H1 (cell line): Measurements from ENCODE around the gene MGMT. TPM values are rescaled to one million over a fixed set of nuclear protein-coding genes. Genes with fewer than 3 reads are reported as not detected.
A peak's percentile ranks its signal among the peaks of the same experiment; 100 is the strongest.

Experiments
- CTCF ChIA-PET: fragments of 300-600 bp; sonication (Branson Sonifier 250); formaldehyde crosslinking; loops from one replicate; lab custom pipeline; 2021; ENCODE audit not compliant: partially characterized antibody; lab: Charles Lee
- POLR2A ChIA-PET: fragments of 300-600 bp; sonication (Branson Sonifier 250); formaldehyde crosslinking; loops from one replicate; lab custom pipeline; 2021; ENCODE audit warnings: inconsistent platforms; ENCODE audit not compliant: partially characterized antibody; lab: Charles Lee
- DNase-seq, 2 experiments: peaks; one replicate each; pipeline versions ENCODE4 v3.0.0 to v3.0.0-alpha.2; 2010 to 2022; ENCODE audit warnings: low spot score in 2 of 2, low read depth in 1 of 2, mixed read lengths in 1 of 2
- FAIRE-seq: peaks from 2 replicates; lab custom pipeline; 2011; peaks lifted over from hg19 to GRCh38; lab: Jason Lieb, UNC
- H2AFZ ChIP-seq: 2 replicates; pipeline ENCODE4 v1.8.1; 2012; ENCODE audit warnings: low read length, inconsistent platforms
- H2AK5ac ChIP-seq: 2 replicates; pipeline ENCODE4 v1.6.1; 2013; ENCODE audit warnings: low read depth, low read length
- H2BK120ac ChIP-seq: replicated peaks from 2 replicates; pipeline ENCODE3; 2013; ENCODE audit warnings: low read depth, low read length, inconsistent platforms
- H2BK12ac ChIP-seq: 2 replicates; pipeline ENCODE4 v1.6.1; 2013; ENCODE audit warnings: low read depth, low read length
- H2BK15ac ChIP-seq: 2 replicates; pipeline ENCODE4 v1.6.1; 2013; ENCODE audit warnings: low read length
- H2BK20ac ChIP-seq: 2 replicates; pipeline ENCODE4 v1.6.1; 2013; ENCODE audit warnings: low read length
- H2BK5ac ChIP-seq: 2 replicates; pipeline ENCODE4 v1.6.1; 2013; ENCODE audit warnings: low read depth, low read length
- H3K14ac ChIP-seq: 2 replicates; pipeline ENCODE4 v1.6.1; 2013; ENCODE audit warnings: inconsistent platforms; ENCODE audit not compliant: insufficient read length
- H3K18ac ChIP-seq: 2 replicates; pipeline ENCODE4 v1.6.1; 2013; ENCODE audit warnings: low read length; ENCODE audit errors: extremely low read depth
- H3K23ac ChIP-seq: 2 replicates; pipeline ENCODE4 v1.6.1; 2013; ENCODE audit warnings: inconsistent platforms; ENCODE audit not compliant: insufficient read length
- H3K23me2 ChIP-seq: 2 replicates; pipeline ENCODE4 v1.6.1; 2013; ENCODE audit warnings: low read depth, low read length
- H3K27ac ChIP-seq: 2 replicates; pipeline ENCODE4 v1.6.1; 2011; ENCODE audit warnings: low read depth, low read length, inconsistent platforms
- H3K27me3 ChIP-seq, 4 experiments: replicated peaks in 1 of 4; 1 replicate in 1 of 4; 2 replicates in 3 of 4; pipeline versions ENCODE4 v1.6.1 to v1.8.1; 2011 to 2013; ENCODE audit warnings: low read length in 3 of 4, mild to moderate bottlenecking in 3 of 4, inconsistent platforms in 2 of 4, mixed read lengths in 2 of 4, moderate library complexity in 1 of 4; ENCODE audit not compliant: control insufficient read depth in 3 of 4, insufficient read depth in 3 of 4; ENCODE audit errors: extremely low read depth in 1 of 4
- H3K36me3 ChIP-seq, 4 experiments: 2 replicates each; pipeline versions ENCODE4 v1.6.1 to v1.8.1; 2011 to 2013; ENCODE audit warnings: mild to moderate bottlenecking in 4 of 4, low read length in 3 of 4, moderate library complexity in 2 of 4, control low read depth in 1 of 4, inconsistent platforms in 1 of 4; ENCODE audit not compliant: insufficient read depth in 4 of 4, control insufficient read depth in 2 of 4
- H3K4ac ChIP-seq: replicated peaks from 2 replicates; pipeline ENCODE3; 2013; ENCODE audit warnings: low read length, low read depth, mixed read lengths, inconsistent platforms; ENCODE audit not compliant: insufficient read length
- H3K4me1 ChIP-seq, 4 experiments: replicated peaks in 1 of 4; 1 replicate in 1 of 4; 2 replicates in 3 of 4; pipeline versions ENCODE4 v1.6.1 to v1.8.1; 2011 to 2013; ENCODE audit warnings: low read length in 3 of 4, inconsistent platforms in 2 of 4, mixed read lengths in 1 of 4; ENCODE audit not compliant: insufficient read depth in 4 of 4, control insufficient read depth in 3 of 4
- H3K4me2 ChIP-seq, 2 experiments: 2 replicates each; pipeline versions ENCODE4 v1.6.1 to v1.8.1; 2011 to 2013; ENCODE audit warnings: low read depth in 2 of 2, low read length in 2 of 2, control low read depth in 1 of 2, inconsistent platforms in 1 of 2, mild to moderate bottlenecking in 1 of 2; ENCODE audit not compliant: insufficient read depth in 1 of 2
- H3K4me3 ChIP-seq, 4 experiments: fragments of 200-600, 300-600 bp in 1 of 4; sonication (generic), shearing (Covaris generic), sonication (Bioruptor Twin) in 1 of 4; 2 replicates each; pipeline versions ENCODE4 v1.5.1 to v1.8.1; 2011 to 2016; ENCODE audit warnings: low read length in 4 of 4, low read depth in 3 of 4, control low read depth in 2 of 4, inconsistent platforms in 2 of 4, mild to moderate bottlenecking in 2 of 4, mixed read lengths in 1 of 4, moderate library complexity in 1 of 4; ENCODE audit not compliant: insufficient read depth in 2 of 4; ENCODE audit errors: extremely low read depth in 1 of 4
- H3K56ac ChIP-seq: replicated peaks from 2 replicates; pipeline ENCODE3; 2013; ENCODE audit warnings: low read depth, mild to moderate bottlenecking, mixed read lengths, low read length, inconsistent platforms; ENCODE audit not compliant: insufficient read length
- H3K79me1 ChIP-seq: 2 replicates; pipeline ENCODE4 v1.6.1; 2013; ENCODE audit warnings: low read depth, low read length, control low read depth
- H3K79me2 ChIP-seq, 2 experiments: 2 replicates each; pipeline versions ENCODE4 v1.6.1 to v1.8.1; 2012 to 2013; ENCODE audit warnings: low read length in 2 of 2, mild to moderate bottlenecking in 2 of 2, inconsistent platforms in 1 of 2; ENCODE audit not compliant: insufficient read depth in 2 of 2, control insufficient read depth in 1 of 2
- H3K9ac ChIP-seq, 4 experiments: replicated peaks in 1 of 4; 1 replicate in 1 of 4; 2 replicates in 3 of 4; pipeline versions ENCODE4 v1.6.1 to v1.8.1; 2011 to 2013; ENCODE audit warnings: low read depth in 3 of 4, low read length in 3 of 4, control low read depth in 2 of 4, mild to moderate bottlenecking in 2 of 4, moderate library complexity in 2 of 4, inconsistent platforms in 1 of 4; ENCODE audit errors: extremely low read depth in 1 of 4
- H3K9me3 ChIP-seq, 2 experiments: 2 replicates each; pipeline versions ENCODE4 v1.6.1 to v1.8.1; 2012 to 2013; ENCODE audit warnings: mild to moderate bottlenecking in 2 of 2, moderate library complexity in 2 of 2, control low read depth in 1 of 2, inconsistent platforms in 1 of 2, low read depth in 1 of 2, low read length in 1 of 2, mixed read lengths in 1 of 2; ENCODE audit not compliant: insufficient read depth in 2 of 2
- H4K20me1 ChIP-seq, 2 experiments: replicated peaks in 1 of 2; 2 replicates each; pipeline versions ENCODE3 to v1.8.1; 2011 to 2013; ENCODE audit warnings: inconsistent platforms in 2 of 2, low read length in 2 of 2, mild to moderate bottlenecking in 1 of 2; ENCODE audit not compliant: insufficient read depth in 2 of 2, control insufficient read depth in 1 of 2
- H4K5ac ChIP-seq: 2 replicates; pipeline ENCODE4 v1.6.1; 2013; ENCODE audit warnings: low read length, low read depth, mixed read lengths, inconsistent platforms; ENCODE audit not compliant: insufficient read length
- H4K8ac ChIP-seq: 2 replicates; pipeline ENCODE4 v1.8.0; 2013; ENCODE audit warnings: mild to moderate bottlenecking, moderate library complexity, low read length, inconsistent platforms; ENCODE audit not compliant: insufficient read depth; ENCODE audit errors: extremely low read depth
- H4K91ac ChIP-seq: replicated peaks from 2 replicates; pipeline ENCODE3; 2013; ENCODE audit warnings: low read length, mixed read lengths, inconsistent platforms; ENCODE audit not compliant: insufficient read length
- CREB1 ChIP-seq: IDR thresholded peaks from 2 replicates; pipeline ENCODE4 v1.6.1; 2012; ENCODE audit warnings: inconsistent platforms
- EP300 ChIP-seq, 2 experiments: IDR thresholded peaks; 1 replicate in 1 of 2; 2 replicates in 1 of 2; pipeline ENCODE4 v1.6.1; 2011 to 2012; ENCODE audit warnings: low read depth in 2 of 2, low read length in 2 of 2, mild to moderate bottlenecking in 2 of 2, borderline replicate concordance in 1 of 2, inconsistent platforms in 1 of 2, moderate library complexity in 1 of 2
- GABPA ChIP-seq: IDR thresholded peaks from 2 replicates; pipeline ENCODE4 v1.6.1; 2011; ENCODE audit warnings: mild to moderate bottlenecking, low read length, moderate library complexity, borderline replicate concordance; ENCODE audit not compliant: insufficient read depth
- RAD21 ChIP-seq, 2 experiments: IDR thresholded peaks in 1 of 2; conservative IDR thresholded peaks in 1 of 2; 2 replicates each; pipeline ENCODE4 v1.6.1; 2011; ENCODE audit warnings: low read depth in 2 of 2, low read length in 2 of 2, improper control_type of control experiment in 1 of 2, inconsistent platforms in 1 of 2, mild to moderate bottlenecking in 1 of 2, moderate library complexity in 1 of 2
- RNF2 ChIP-seq: fragments of 200-900, 300-1000 bp; sonication (generic); IDR thresholded peaks from 2 replicates; pipeline ENCODE4 v1.7.1; 2016; ENCODE audit warnings: borderline replicate concordance, low read depth, mild to moderate bottlenecking, antibody characterized with exemption, low read length; ENCODE audit not compliant: poor library complexity, severe bottlenecking; ENCODE audit errors: missing control alignments
- RXRA ChIP-seq: IDR thresholded peaks from 2 replicates; pipeline ENCODE4 v1.6.1; 2011; ENCODE audit warnings: low read depth, mild to moderate bottlenecking, low read length, moderate library complexity; ENCODE audit not compliant: insufficient read depth
- SIRT6 ChIP-seq: IDR thresholded peaks from one replicate; pipeline ENCODE4 v1.7.1; 2012; ENCODE audit warnings: low read length, inconsistent platforms
- SIX5 ChIP-seq: IDR thresholded peaks from 2 replicates; pipeline ENCODE4 v1.6.1; 2011; ENCODE audit warnings: mild to moderate bottlenecking, low read depth, low read length
- SP1 ChIP-seq: IDR thresholded peaks from 2 replicates; pipeline ENCODE4 v1.6.1; 2011; ENCODE audit warnings: low read depth, low read length
- TAF1 ChIP-seq: IDR thresholded peaks from 2 replicates; pipeline ENCODE4 v1.6.1; 2011; ENCODE audit warnings: mild to moderate bottlenecking, low read depth, low read length
- YY1 ChIP-seq: IDR thresholded peaks from 2 replicates; pipeline ENCODE4 v1.6.1; 2011; ENCODE audit warnings: low read depth, mild to moderate bottlenecking, low read length
- WGBS, 2 experiments: shearing (Covaris generic) in 1 of 2; methylation state at CpG; one replicate each; pipeline versions ENCODE4 v1.1.6 to v1.1.7; 2013 to 2015; ENCODE audit warnings: low lambda C conversion rate in 2 of 2, mixed read lengths in 2 of 2, inconsistent platforms in 1 of 2, low coverage in 1 of 2, missing lambda C conversion rate in 1 of 2; ENCODE audit not compliant: insufficient replicate concordance in 2 of 2, insufficient coverage in 1 of 2, insufficient read length in 1 of 2; ENCODE audit errors: extremely low coverage in 1 of 2, missing lambda C conversion rate in 1 of 2; 5-methylcytosine and 5-hydroxymethylcytosine counted together
- polyA plus RNA-seq, 7 experiments: library from polyadenylated mRNA; depleted of rRNA in 3 of 7; stranded (reverse) in 5 of 7; unstranded in 2 of 7; fragments of >200 nt in 5 of 7; fragments of 200-250 nt in 2 of 7; gene quantifications; 1 replicate in 5 of 7; 2 replicates in 1 of 7; 4 replicates in 1 of 7; pipeline versions ENCODE4 v1.2.1 to v1.2.3, GENCODE V29; 2011 to 2013; ENCODE audit warnings: missing spikeins in 2 of 7, mixed read lengths in 2 of 7
- total RNA-seq: library from RNA; stranded (reverse); fragmentation: NEBNext Ultra II Directional; extraction: Animal tissue kit (Norgen Biotek cat#: 25700); gene quantifications from 2 replicates; pipeline ENCODE4 v1.2.1, GENCODE V29; 2021

MGMT gene
- total and polyA plus RNA-seq, 2 of the 8 experiments (the other 6 are each of a cell fraction or from before 2014, with no cell fraction given) = 9.9 to 10.7 TPM

- H3K18ac ChIP-seq = no peak overlapping the region
- H3K23me2 ChIP-seq = no peaks in the 10 kb centered on the region
- CTCF ChIA-PET = interaction anchor here (0.9 to 1.8 kb wide), 2 partner anchors 10 to 42 kb away, joined by 5 read pairs; no protein-coding TSS in a partner anchor
- H2BK120ac ChIP-seq = no peak overlapping the region
- no peak overlapping the region for H4K91ac ChIP-seq
- DNase-seq (peak in 1 of 2 experiments; percentile 31), FAIRE-seq (no peak)
- H4K20me1 ChIP-seq = no peaks in the 10 kb centered on the region
- no peak overlapping the region for H2BK12ac ChIP-seq
- no peak overlapping the region for H3K14ac ChIP-seq
- no peaks in the 10 kb centered on the region for H3K27me3 ChIP-seq
- TF ChIP-seq RAD21 (IDR thresholded peaks at IDR 0.05 in 1 of 2, conservative IDR thresholded peaks at IDR 0.05 in 1 of 2; ENCODE audit: low read depth in 2 of 2, low read length in 2 of 2) = no peak
- no peak for TF ChIP-seq YY1
- no peak for TF ChIP-seq SIX5
- no peak for TF ChIP-seq EP300 (IDR thresholded peaks at IDR 0.05; ENCODE audit: borderline replicate concordance in 1 of 2, low read depth in 2 of 2, low read length in 2 of 2)
- no peak for TF ChIP-seq TAF1
- TF ChIP-seq SIRT6 = no peak
- TF ChIP-seq RNF2 = no peak
- no peak for TF ChIP-seq SP1
- TF ChIP-seq GABPA = no peak
- TF ChIP-seq CREB1 = no peak
- TF ChIP-seq RXRA = no peak
- H3K36me3 ChIP-seq = no peaks in the 10 kb centered on the region
- no peak overlapping the region for H2AK5ac ChIP-seq
- no peaks in the 10 kb centered on the region for H3K9me3 ChIP-seq
- no peak overlapping the region for H2BK5ac ChIP-seq
- H3K27ac ChIP-seq = no peak overlapping the region
- H3K23ac ChIP-seq = no peak overlapping the region
- POLR2A ChIA-PET = no interaction called here
- H4K8ac ChIP-seq = no peak overlapping the region
- H3K79me1 ChIP-seq = no peaks in the 10 kb centered on the region
- H2BK15ac ChIP-seq = no peak overlapping the region
- no peak overlapping the region for H2BK20ac ChIP-seq
- H3K4me1 ChIP-seq = no peaks in the 10 kb centered on the region; a peak in 1 of 7 replicates
- no peak overlapping the region for H3K4me3 ChIP-seq
- H3K4me2 ChIP-seq = no peak overlapping the region
- H3K4ac ChIP-seq = no peak overlapping the region
- no peaks in the 10 kb centered on the region for H3K79me2 ChIP-seq
- H3K9ac ChIP-seq = no peak overlapping the region
- no peak overlapping the region for H4K5ac ChIP-seq
- H2AFZ ChIP-seq = no peak overlapping the region
- H3K56ac ChIP-seq = no peak overlapping the region
- 91% methylated on average over 24 of the region's 24 CpGs; no CpG with 5 or more reads in 1 of the 2 experiments for WGBS, 2 experiments
Observed at GRCh38 chr10:129761197-129761972, 294.3 kb downstream of the MGMT start.
